ENCODE data around the gene MOGAT2.
A peak's percentile ranks its signal among the peaks of the same experiment; 100 is the strongest.
"Not testable (repeated sequence)": the region's sequence is repeated elsewhere in the genome, so short reads cannot be mapped to it uniquely, and the experiment has no call there.

The MOGAT2 gene

GRCh38 chr11:75717608-75718418 lies at the start of gene MOGAT2:
TSS of gene MOGAT2 (plus strand) at chr11:75717838. CDS start at chr11:75717889, 51 bp downstream.
- no peak for DNase-seq (ENCODE audit: low read depth in 2 of 2)

GRCh38 chr11:75668451-75669297 lies 49.0 kb upstream of the MOGAT2 start, which contains the start of gene MAP6:
TSS of gene MAP6 (minus strand) at chr11:75669038. CDS start at chr11:75668369, 669 bp downstream.
- no peak for DNase-seq (ENCODE audit: low read depth in 2 of 2)

DNA sequence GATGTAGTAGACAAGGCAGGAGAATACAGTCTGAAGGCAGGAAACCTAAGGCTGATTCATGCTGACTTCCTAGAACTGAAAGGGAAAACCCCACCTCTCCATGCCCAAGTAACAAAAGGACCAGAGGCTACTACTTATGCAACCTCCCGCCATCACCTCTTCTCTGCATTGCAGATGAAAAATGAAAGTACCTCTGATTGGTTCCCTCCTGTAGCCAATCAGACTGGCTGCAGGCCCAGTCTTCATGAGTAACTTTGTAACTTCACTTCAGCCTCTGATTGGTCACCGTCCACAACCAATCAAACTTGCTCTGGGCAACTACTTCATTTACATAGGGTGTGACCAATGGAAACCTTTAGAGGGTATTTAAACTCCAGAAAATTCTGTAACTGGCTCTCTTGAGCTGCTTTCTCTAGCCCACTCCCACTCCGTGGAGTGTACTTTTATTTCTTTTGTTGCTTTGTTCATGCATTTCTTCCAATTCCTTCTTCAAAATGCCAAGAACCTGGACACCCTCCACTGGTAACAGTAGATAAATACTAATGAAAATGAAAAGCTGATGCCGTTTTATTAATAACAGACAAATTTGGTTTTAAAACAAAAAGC lies 43.6 kb upstream of the MOGAT2 start:
- DNase-seq (ENCODE audit: low read depth in 2 of 2) = no peak

- no peak for DNase-seq (ENCODE audit: low read depth in 2 of 2)
These were observed 40.4 kb upstream of the MOGAT2 start for GRCh38 chr11:75677275-75677674.

DNA sequence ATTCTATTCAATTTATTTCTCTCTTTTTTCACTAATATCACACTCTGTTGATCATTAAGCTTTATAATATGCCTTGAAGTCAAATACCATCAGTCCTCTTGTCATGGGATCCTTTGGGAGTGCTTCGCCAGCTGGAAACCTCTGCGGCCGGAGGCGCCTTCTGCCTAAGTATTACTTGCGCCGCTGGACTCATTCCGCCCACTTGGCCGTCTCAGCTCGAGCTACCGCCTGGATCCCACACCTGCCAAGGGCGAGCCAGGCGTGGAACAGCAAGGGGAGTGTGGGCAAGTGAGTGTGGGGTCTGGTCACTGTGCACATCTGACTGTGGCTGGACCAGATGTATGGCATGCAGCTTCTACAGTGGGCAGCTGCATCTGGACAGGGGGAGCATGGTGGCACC lies 39.7 kb upstream of the MOGAT2 start:
- no peak for DNase-seq (ENCODE audit: low read depth in 2 of 2)

DNA sequence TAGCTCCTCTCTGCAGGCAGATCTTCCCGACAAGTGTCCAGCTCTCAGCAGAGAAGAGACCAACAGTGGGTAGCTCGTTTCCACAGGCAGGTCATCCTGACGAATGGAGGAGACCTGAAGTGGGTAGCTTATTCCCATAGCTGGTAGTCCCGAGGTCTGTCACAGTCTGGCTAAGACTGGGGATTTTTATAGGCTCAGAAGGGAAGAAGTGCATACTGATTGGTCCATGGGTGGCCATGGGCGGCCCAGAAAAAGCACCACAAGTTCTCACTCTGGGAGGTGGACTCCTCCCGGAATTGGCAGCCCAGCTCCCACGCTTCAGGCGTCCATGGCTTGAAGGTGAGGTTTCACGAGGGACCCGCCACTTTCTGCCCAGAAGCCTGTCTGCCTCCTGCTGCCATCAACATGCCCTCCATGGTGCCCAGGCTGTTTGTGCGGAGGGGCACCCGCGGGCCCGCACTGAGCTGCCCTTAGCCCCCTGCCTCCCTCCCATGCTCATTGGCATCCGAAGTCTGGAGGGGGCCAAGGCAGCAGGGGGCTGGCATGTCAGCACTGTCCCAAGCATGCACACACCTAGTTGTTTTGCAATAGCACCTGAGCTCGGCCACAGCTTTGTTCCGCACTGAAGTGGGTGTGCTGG lies 38.9 kb upstream of the MOGAT2 start:
- no peak for DNase-seq (ENCODE audit: low read depth in 2 of 2)

- DNase-seq (ENCODE audit: low read depth in 2 of 2) = no peak
These were observed 38.1 kb upstream of the MOGAT2 start for GRCh38 chr11:75679566-75679965.

DNA sequence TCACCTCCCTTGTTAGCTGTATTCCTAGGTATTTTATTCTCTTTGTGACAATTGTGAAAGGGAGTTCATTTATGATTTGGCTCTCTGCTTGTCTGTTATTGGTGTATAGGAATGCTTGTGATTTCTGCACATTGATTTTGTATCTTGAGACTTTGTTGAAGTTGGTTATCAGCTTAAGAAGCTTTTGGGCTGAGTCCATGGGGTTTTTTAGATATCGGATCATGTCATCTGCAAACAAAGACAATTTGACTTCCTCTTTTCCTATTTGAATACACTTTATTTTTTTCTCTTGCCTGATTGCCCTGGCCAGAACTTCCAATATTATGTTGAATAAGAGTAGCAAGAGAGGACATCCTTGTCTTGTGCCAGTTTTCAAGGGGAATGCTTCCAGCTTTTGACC lies 33.8 kb upstream of the MOGAT2 start:
- not testable (repeated sequence) for DNase-seq (ENCODE audit: low read depth in 2 of 2)

DNA sequence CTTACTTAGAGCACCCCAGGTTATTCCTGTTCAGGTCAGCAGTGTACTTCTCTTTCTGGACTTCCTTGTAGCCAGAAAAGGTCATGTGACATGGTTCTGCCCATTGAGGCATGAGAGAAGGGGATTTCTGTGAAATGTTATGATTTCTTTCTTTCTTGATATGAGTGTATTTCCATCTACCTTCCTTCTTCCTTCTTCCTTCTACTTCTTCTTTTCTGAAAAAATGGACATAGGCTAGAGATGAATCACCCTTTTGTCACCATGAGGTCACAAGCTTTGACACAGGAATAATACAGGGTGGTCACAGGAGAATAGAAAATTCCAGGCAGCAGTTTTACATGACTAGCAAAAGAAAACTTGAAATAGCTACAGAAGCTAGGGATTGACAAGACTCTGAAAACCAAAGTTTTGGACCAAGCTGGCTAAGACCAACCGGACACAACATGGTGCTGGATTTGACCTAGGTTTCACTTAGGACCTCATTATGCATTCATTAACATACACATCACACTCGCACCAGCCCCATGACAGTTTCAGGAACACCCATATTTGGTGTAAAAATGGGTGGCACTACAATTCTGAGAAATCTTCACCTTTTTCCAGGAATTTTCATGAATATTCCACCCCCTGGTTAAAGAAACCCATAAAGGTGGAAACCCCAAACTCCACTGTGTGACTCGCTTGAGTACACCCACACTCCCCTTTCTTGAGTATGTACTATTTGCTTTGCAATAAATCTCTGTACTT lies 27.6 kb upstream of the MOGAT2 start:
- no peak for DNase-seq (ENCODE audit: low read depth in 2 of 2)

- no peak for DNase-seq (ENCODE audit: low read depth in 2 of 2)
These were observed 25.8 kb upstream of the MOGAT2 start for GRCh38 chr11:75691804-75692203.

GRCh38 chr11:75697906-75698581 lies 19.6 kb upstream of the MOGAT2 start:
- no peak for DNase-seq (ENCODE audit: low read depth in 2 of 2)

DNA sequence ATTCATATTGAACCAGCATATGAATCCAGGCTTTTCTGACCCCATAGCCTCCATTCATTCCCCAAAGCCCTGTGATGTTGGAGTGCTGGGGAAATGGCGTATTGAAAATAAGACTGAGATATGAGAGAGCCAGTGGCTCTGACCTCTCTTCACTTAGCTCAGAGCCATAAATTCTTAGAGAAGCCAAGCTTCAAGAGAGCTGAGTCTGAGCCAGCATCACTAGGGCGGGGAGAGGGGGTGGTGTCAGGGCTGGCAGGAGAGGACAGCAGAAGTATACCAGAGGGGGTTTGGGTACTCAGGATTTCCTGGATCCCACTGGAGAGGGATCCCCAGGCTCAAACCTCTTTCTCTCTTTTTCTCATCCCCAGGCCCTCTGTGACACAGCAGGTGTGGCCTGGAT lies 16.7 kb upstream of the MOGAT2 start:
- DNase-seq (ENCODE audit: low read depth in 2 of 2) = no peak

- no peak for DNase-seq (ENCODE audit: low read depth in 2 of 2)
These were observed 13.9 kb upstream of the MOGAT2 start for GRCh38 chr11:75703695-75704237.

GRCh38 chr11:75705541-75705940 lies 12.1 kb upstream of the MOGAT2 start:
- no peak for DNase-seq (ENCODE audit: low read depth in 2 of 2)

DNA sequence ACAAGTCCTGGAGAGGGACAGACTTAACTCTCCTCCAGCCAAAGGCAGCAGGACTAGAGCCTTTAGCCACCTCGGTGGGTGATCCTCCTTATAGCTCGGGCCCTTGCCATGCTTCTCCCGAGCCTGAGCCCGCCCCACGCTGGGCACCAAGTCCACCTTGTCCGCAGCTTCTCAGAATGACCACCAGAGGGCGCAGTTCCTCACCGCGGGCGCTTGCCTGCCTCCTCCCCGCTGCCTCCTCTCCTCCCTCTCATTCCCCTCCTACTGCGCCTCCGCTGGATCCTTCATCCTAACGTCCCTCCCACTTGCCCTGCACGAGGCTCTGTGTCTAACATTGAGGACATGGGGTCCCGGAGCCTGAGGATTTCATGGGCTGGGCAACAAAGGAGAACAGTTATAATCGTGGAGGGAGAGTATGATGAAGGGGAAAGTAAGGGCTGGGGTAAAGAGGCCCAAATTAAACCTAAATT lies 11.3 kb upstream of the MOGAT2 start:
- peak; percentile 36 to 58 for DNase-seq (ENCODE audit: low read depth in 2 of 2)

GRCh38 chr11:75714211-75714610 lies 3.4 kb upstream of the MOGAT2 start:
- DNase-seq (ENCODE audit: low read depth in 2 of 2) = no peak

DNA sequence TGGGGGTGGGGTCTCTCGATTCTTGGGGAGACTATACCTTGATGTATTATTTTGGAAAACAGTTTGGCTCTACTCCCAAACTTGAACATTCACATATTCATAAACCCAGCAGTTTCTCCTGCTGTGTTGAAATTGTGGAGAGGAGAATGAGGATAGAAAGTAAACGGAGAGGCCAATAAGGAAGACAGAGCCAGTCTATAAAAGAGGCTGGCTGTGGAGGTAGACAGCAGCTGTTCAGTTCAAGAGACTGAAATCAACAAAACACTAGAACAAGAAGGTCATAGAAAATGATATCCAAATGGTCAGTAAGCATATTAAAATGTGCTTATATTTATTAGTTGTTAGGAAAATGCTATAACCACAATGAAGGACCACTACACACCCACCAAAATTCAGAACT lies 1.9 kb upstream of the MOGAT2 start:
- DNase-seq (ENCODE audit: low read depth in 2 of 2) = no peak

- DNase-seq (ENCODE audit: low read depth in 2 of 2) = no peak
These were observed 979 bp upstream of the MOGAT2 start for GRCh38 chr11:75716659-75717058.

DNA sequence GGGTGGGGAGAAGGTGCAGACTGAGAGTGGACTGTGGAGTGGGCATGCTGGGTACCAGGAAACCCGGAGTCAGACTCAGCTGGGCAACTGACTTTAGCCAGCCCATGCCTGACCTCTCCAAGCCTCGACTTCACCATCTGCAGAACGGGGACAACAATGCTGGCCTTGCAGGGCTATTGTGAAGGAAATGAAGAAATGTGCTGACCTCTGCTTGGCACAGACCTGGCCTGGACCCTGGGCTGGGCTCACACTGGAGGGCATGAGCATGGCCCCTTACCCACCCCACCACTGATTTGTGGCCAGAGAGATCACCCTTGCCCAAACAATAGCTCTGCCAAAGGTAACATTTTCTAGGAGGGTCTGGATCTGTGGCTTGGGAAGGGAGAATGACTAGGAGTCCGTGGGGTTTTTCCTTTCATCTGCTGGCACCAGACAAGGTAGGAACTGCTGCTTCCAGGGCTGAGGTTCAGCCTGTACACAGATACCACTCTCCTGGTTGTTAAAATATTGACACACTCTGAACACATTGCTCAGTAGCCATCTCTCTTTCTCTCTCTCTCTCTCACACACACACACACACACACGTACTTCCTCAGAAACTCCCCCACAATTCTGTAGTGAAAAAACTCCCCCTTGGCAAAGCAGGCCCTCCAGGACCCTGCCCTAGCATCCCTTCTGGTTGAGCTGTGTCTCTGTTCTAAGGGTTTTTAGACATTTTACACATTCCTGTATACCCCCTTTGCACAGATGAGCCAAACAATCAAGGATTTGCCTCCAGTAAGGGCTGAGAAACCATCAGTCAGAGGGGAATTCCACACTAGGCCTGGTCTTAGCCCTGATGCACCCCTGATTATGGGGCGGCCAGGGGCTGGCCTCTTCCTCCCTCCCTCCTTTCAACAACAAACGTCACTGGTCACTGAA lies 1.0 kb downstream of the MOGAT2 start:
- no peak for DNase-seq (ENCODE audit: low read depth in 2 of 2)
